Endothelial cell (in vitro differentiated cells): ENCODE measurements around the gene TRABD2B. TPM values are rescaled to one million over a fixed set of nuclear protein-coding genes. Genes with fewer than 3 reads are reported as not detected.

Experiments
- DNase-seq: peaks from one replicate; pipeline ENCODE4 v3.0.0; 2021; ENCODE audit warnings: low spot score
- H3K27ac Mint-ChIP-seq: one replicate; pipeline ENCODE4 v1.8.0; 2021; ENCODE audit warnings: mixed read lengths, inconsistent platforms; ENCODE audit not compliant: unreplicated experiment
- H3K27me3 Mint-ChIP-seq: one replicate; pipeline ENCODE4 v1.8.0; 2021; ENCODE audit warnings: mild to moderate bottlenecking, moderate library complexity, mixed read lengths, inconsistent platforms; ENCODE audit not compliant: unreplicated experiment
- H3K36me3 Mint-ChIP-seq: one replicate; pipeline ENCODE4 v1.8.0; 2021; ENCODE audit warnings: mild to moderate bottlenecking, low read depth, mixed read lengths, inconsistent platforms; ENCODE audit not compliant: unreplicated experiment
- H3K4me1 Mint-ChIP-seq: one replicate; pipeline ENCODE4 v1.8.0; 2021; ENCODE audit warnings: mild to moderate bottlenecking, mixed read lengths, inconsistent platforms; ENCODE audit not compliant: unreplicated experiment
- H3K4me3 Mint-ChIP-seq: one replicate; pipeline ENCODE4 v1.8.0; 2021; ENCODE audit warnings: mild to moderate bottlenecking, mixed read lengths, inconsistent platforms; ENCODE audit not compliant: unreplicated experiment
- H3K9me3 Mint-ChIP-seq: one replicate; pipeline ENCODE4 v1.8.0; 2021; ENCODE audit warnings: mixed read lengths, inconsistent platforms; ENCODE audit not compliant: unreplicated experiment
- CTCF ChIP-seq: fragments of 200-600 bp; sonication (generic); IDR thresholded peaks from one replicate; pipeline ENCODE4 v1.5.0; 2021; ENCODE audit warnings: antibody characterized with exemption; ENCODE audit not compliant: unreplicated experiment
- total RNA-seq: library from RNA; stranded (reverse); fragmentation: NEBNext Ultra II Directional; extraction: Animal tissue kit (Norgen Biotek cat#: 25700); gene quantifications from one replicate; pipeline ENCODE4 v1.2.1, GENCODE V29; 2021; ENCODE audit not compliant: unreplicated experiment

The TRABD2B gene
- total RNA-seq, 1 donor from 2014 or later = 1.0 TPM

- H3K27me3 Mint-ChIP-seq = peaks cover 5% of the 10 kb centered on the region
- H3K4me3 Mint-ChIP-seq = no peak overlapping the region
- no peaks in the 10 kb centered on the region for H3K36me3 Mint-ChIP-seq
- H3K4me1 Mint-ChIP-seq = no peaks in the 10 kb centered on the region
- no peak for DNase-seq
- H3K9me3 Mint-ChIP-seq = no peaks in the 10 kb centered on the region
- TF ChIP-seq CTCF = no peak
- no peak overlapping the region for H3K27ac Mint-ChIP-seq
Observed at GRCh38 chr1:47792779-47793178, 204.4 kb downstream of the TRABD2B start.

GRCh38 chr1:47791879-47792608 is 205.1 kb downstream of the TRABD2B start:
- Mint-ChIP-seq H3K4me3 (no peak overlapping the region), H3K36me3 (no peaks in the 10 kb centered on the region), H3K4me1 (no peaks in the 10 kb centered on the region), H3K27ac (no peak overlapping the region), H3K9me3 (no peaks in the 10 kb centered on the region), H3K27me3 (peaks cover 5% of the 10 kb centered on the region)
- TF ChIP-seq CTCF = no peak
- no peak for DNase-seq

GRCh38 chr1:47788761-47789160 is 208.4 kb downstream of the TRABD2B start:
- H3K9me3 Mint-ChIP-seq = no peaks in the 10 kb centered on the region
- no peak for DNase-seq
- H3K27ac Mint-ChIP-seq = no peak overlapping the region
- TF ChIP-seq CTCF = no peak
- peaks cover 12% of the 10 kb centered on the region for H3K4me1 Mint-ChIP-seq
- no peak overlapping the region for H3K4me3 Mint-ChIP-seq
- peaks cover 18% of the 10 kb centered on the region for H3K27me3 Mint-ChIP-seq
- peaks cover 4% of the 10 kb centered on the region for H3K36me3 Mint-ChIP-seq

- no peak for DNase-seq
- Mint-ChIP-seq H3K36me3 (peaks cover 4% of the 10 kb centered on the region), H3K4me3 (no peak overlapping the region), H3K27me3 (peaks cover 24% of the 10 kb centered on the region), H3K4me1 (peaks cover 12% of the 10 kb centered on the region), H3K27ac (no peak overlapping the region), H3K9me3 (no peaks in the 10 kb centered on the region)
- no peak for TF ChIP-seq CTCF
Observed at GRCh38 chr1:47787560-47787959, 209.6 kb downstream of the TRABD2B start.

- peaks cover 4% of the 10 kb centered on the region for H3K36me3 Mint-ChIP-seq
- peaks cover 12% of the 10 kb centered on the region for H3K4me1 Mint-ChIP-seq
- H3K27ac Mint-ChIP-seq = no peak overlapping the region
- H3K9me3 Mint-ChIP-seq = no peaks in the 10 kb centered on the region
- peaks cover 27% of the 10 kb centered on the region for H3K27me3 Mint-ChIP-seq
- TF ChIP-seq CTCF = no peak
- H3K4me3 Mint-ChIP-seq = no peak overlapping the region
- no peak for DNase-seq
Observed at GRCh38 chr1:47786316-47786715, 210.9 kb downstream of the TRABD2B start.
